Measurements from ENCODE around the gene STK32A.
"Not testable (repeated sequence)": the region's sequence is repeated elsewhere in the genome, so short reads cannot be mapped to it uniquely, and the experiment has no call there.

Gene STK32A

DNA sequence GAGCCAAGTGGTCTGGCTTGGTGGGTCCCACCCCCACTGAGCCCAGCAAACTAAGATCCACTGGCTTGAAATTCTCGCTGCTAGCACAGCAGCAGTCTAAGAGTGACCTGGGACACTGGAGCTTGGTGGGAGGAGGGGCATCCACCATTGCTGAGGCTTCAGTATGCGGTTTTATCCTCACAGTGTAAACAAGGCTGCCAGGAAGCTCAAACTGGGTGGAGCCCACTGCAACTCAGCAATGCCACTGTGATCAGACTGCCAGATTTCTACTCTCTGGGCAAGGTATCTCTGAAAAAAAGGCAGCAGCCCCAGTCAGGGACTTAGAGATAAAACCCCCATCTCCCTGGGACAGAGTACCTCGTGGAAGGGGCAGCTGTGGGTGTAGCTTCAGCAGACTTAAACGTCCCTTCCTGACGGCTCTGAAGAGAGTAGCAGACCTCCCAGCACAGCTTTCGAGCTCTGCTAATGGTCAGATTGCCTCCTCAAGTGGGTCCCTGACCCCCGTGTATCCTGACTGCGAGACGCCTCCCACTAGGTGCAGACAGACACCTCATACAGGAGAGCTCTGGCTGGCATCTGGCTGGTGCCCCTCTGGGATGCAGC lies 18.2 kb upstream of the STK32A start:
- H3K4me3 ChIP-seq (ENCODE audit: low read length in 2 of 2): no peak overlapping the region

GRCh38 chr5:147223343-147223742 lies 11.5 kb upstream of the STK32A start:
- no peaks in the 10 kb centered on the region for H3K27me3 ChIP-seq (ENCODE audit: control insufficient read depth in 2 of 2, insufficient read depth in 2 of 2, low read length in 2 of 2)

More for the DNA sequence above, 18.2 kb upstream of the STK32A start:
- Histone ChIP-seq H3K36me3 (ENCODE audit: control insufficient read depth in 2 of 2, insufficient read depth in 2 of 2, low read length in 2 of 2) (no peaks in the 10 kb centered on the region), H3K27me3 (ENCODE audit: control insufficient read depth in 2 of 2, insufficient read depth in 2 of 2, low read length in 2 of 2) (no peaks in the 10 kb centered on the region), H3K9ac (ENCODE audit: low read depth in 1 of 2, low read length in 2 of 2) (no peak overlapping the region), H3K4me1 (ENCODE audit: control insufficient read depth in 2 of 2, insufficient read depth in 2 of 2, low read length in 2 of 2) (no peaks in the 10 kb centered on the region), H3K27ac (ENCODE audit: low read depth in 2 of 2, low read length in 2 of 2) (no peak overlapping the region), H3K9me3 (ENCODE audit: control insufficient read depth in 2 of 2, low read length in 2 of 2) (no peaks in the 10 kb centered on the region)

GRCh38 chr5:147223948-147224791 lies 10.7 kb upstream of the STK32A start:
- Histone ChIP-seq H3K36me3 (ENCODE audit: control insufficient read depth in 2 of 2, insufficient read depth in 2 of 2, low read length in 2 of 2) (no peaks in the 10 kb centered on the region), H3K4me1 (ENCODE audit: control insufficient read depth in 2 of 2, insufficient read depth in 2 of 2, low read length in 2 of 2) (no peaks in the 10 kb centered on the region), H3K9ac (ENCODE audit: low read depth in 1 of 2, low read length in 2 of 2) (no peak overlapping the region), H3K27me3 (ENCODE audit: control insufficient read depth in 2 of 2, insufficient read depth in 2 of 2, low read length in 2 of 2) (no peaks in the 10 kb centered on the region), H3K4me3 (ENCODE audit: low read length in 2 of 2) (no peak overlapping the region), H3K9me3 (ENCODE audit: control insufficient read depth in 2 of 2, low read length in 2 of 2) (no peaks in the 10 kb centered on the region), H3K27ac (ENCODE audit: low read depth in 2 of 2, low read length in 2 of 2) (no peak overlapping the region)

More at GRCh38 chr5:147223343-147223742, 11.5 kb upstream of the STK32A start:
- Histone ChIP-seq H3K9ac (ENCODE audit: low read depth in 1 of 2, low read length in 2 of 2) (no peak overlapping the region), H3K4me3 (ENCODE audit: low read length in 2 of 2) (no peak overlapping the region), H3K27ac (ENCODE audit: low read depth in 2 of 2, low read length in 2 of 2) (no peak overlapping the region), H3K36me3 (ENCODE audit: control insufficient read depth in 2 of 2, insufficient read depth in 2 of 2, low read length in 2 of 2) (no peaks in the 10 kb centered on the region), H3K9me3 (ENCODE audit: control insufficient read depth in 2 of 2, low read length in 2 of 2) (no peaks in the 10 kb centered on the region), H3K4me1 (ENCODE audit: control insufficient read depth in 2 of 2, insufficient read depth in 2 of 2, low read length in 2 of 2) (no peaks in the 10 kb centered on the region)

DNA sequence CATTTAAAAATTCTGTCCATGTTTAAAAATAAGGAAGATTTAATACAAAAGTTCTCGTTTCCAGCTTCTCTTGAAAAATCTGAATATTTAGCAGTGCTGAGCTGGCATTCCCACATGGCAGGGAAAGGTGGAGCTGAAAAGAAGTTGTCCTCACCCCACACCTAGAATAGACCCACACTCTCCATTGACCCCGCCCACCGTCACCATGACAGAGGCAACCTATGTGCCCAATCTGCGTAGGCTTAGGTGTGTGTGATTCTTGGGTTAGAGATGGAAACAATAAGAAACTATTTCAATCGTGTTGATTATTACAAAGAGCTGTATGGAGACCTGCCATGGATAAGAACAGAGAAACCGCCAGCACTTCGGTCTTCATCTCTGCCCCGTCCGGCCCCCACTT lies 8.9 kb upstream of the STK32A start:
- H3K9me3 ChIP-seq (ENCODE audit: control insufficient read depth in 2 of 2, low read length in 2 of 2): no peaks in the 10 kb centered on the region
- H3K9ac ChIP-seq (ENCODE audit: low read depth in 1 of 2, low read length in 2 of 2): no peak overlapping the region
- H3K27me3 ChIP-seq (ENCODE audit: control insufficient read depth in 2 of 2, insufficient read depth in 2 of 2, low read length in 2 of 2): no peaks in the 10 kb centered on the region
- no peaks in the 10 kb centered on the region for H3K36me3 ChIP-seq (ENCODE audit: control insufficient read depth in 2 of 2, insufficient read depth in 2 of 2, low read length in 2 of 2)
- H3K27ac ChIP-seq (ENCODE audit: low read depth in 2 of 2, low read length in 2 of 2): no peak overlapping the region
- no peaks in the 10 kb centered on the region for H3K4me1 ChIP-seq (ENCODE audit: control insufficient read depth in 2 of 2, insufficient read depth in 2 of 2, low read length in 2 of 2)
- no peak overlapping the region for H3K4me3 ChIP-seq (ENCODE audit: low read length in 2 of 2)

DNA sequence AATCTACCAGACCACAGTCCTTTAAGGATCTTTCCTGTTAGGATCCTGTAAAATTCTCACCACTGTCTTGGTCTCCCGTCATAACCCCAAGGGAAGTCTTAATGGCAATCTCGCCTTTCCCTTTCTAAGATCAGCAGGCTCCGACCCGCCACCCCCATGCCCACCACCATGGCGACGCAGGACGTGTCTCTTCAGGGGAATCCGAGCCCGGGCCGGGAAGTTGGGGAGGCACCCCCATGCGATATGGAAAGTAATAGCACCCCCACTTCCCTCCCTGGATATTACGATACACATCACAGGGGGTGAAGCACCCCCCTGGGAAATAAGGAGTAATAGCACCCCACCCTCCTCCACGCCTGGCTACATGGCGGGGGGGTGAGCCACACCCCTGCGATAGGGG lies 8.3 kb upstream of the STK32A start:
- H3K27me3 ChIP-seq (ENCODE audit: control insufficient read depth in 2 of 2, insufficient read depth in 2 of 2, low read length in 2 of 2): no peaks in the 10 kb centered on the region
- no peaks in the 10 kb centered on the region for H3K9me3 ChIP-seq (ENCODE audit: control insufficient read depth in 2 of 2, low read length in 2 of 2)
- H3K4me3 ChIP-seq (ENCODE audit: low read length in 2 of 2): no peak overlapping the region

GRCh38 chr5:147234239-147234824 lies 494 bp upstream of the STK32A start:
- Histone ChIP-seq H3K27ac (ENCODE audit: low read depth in 2 of 2, low read length in 2 of 2) (no peak overlapping the region), H3K9me3 (ENCODE audit: control insufficient read depth in 2 of 2, low read length in 2 of 2) (no peaks in the 10 kb centered on the region), H3K9ac (ENCODE audit: low read depth in 1 of 2, low read length in 2 of 2) (no peak overlapping the region), H3K4me1 (ENCODE audit: control insufficient read depth in 2 of 2, insufficient read depth in 2 of 2, low read length in 2 of 2) (no peaks in the 10 kb centered on the region), H3K36me3 (ENCODE audit: control insufficient read depth in 2 of 2, insufficient read depth in 2 of 2, low read length in 2 of 2) (no peaks in the 10 kb centered on the region), H3K27me3 (ENCODE audit: control insufficient read depth in 2 of 2, insufficient read depth in 2 of 2, low read length in 2 of 2) (peaks cover 0 to 3% of the 10 kb centered on the region in 2 donors), H3K4me3 (ENCODE audit: low read length in 2 of 2) (peak overlapping the region; percentile 47 to 64)

More for the DNA sequence above, 8.3 kb upstream of the STK32A start:
- H3K9ac ChIP-seq (ENCODE audit: low read depth in 1 of 2, low read length in 2 of 2): no peak overlapping the region
- no peaks in the 10 kb centered on the region for H3K36me3 ChIP-seq (ENCODE audit: control insufficient read depth in 2 of 2, insufficient read depth in 2 of 2, low read length in 2 of 2)
- no peak overlapping the region for H3K27ac ChIP-seq (ENCODE audit: low read depth in 2 of 2, low read length in 2 of 2)
- no peaks in the 10 kb centered on the region for H3K4me1 ChIP-seq (ENCODE audit: control insufficient read depth in 2 of 2, insufficient read depth in 2 of 2, low read length in 2 of 2)

DNA sequence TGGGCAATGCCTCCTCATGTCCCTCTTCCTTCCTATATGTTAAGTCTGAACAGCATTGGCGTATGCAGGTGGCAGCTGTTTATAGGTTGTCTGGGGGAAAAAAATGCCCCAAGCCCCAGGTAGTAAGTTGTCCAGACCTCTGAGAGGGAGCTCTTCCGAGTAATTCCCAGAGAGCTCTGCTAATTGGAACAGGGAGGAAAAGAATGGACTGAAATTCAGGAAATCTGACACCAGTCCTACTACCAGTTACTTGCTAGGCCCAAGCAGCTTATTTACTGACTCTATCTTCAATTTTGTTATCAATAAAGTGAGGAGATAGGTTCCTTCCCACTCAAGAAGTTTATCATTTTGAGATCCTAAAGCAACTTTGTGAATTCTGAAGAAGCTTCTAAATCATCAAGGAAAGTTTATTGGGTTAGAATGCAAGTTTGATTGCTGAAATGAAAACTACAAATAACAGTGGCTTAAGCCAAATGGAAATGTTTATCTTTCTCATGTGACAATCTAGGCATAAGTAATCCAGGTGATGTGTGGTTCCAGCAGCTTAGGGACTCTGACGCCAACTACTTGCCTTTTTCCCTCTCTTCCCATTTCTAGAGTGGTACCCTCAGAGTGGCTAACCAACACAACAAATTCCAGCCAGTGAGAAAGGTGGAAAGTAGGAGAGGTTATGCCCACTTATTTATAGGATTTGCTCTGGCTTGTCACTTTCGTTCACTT lies 5.6 kb downstream of the STK32A start:
- Histone ChIP-seq H3K27me3 (ENCODE audit: control insufficient read depth in 2 of 2, insufficient read depth in 2 of 2, low read length in 2 of 2) (peaks cover 0 to 3% of the 10 kb centered on the region in 2 donors), H3K9me3 (ENCODE audit: control insufficient read depth in 2 of 2, low read length in 2 of 2) (no peaks in the 10 kb centered on the region), H3K4me3 (ENCODE audit: low read length in 2 of 2) (no peak overlapping the region), H3K27ac (ENCODE audit: low read depth in 2 of 2, low read length in 2 of 2) (no peak overlapping the region), H3K9ac (ENCODE audit: low read depth in 1 of 2, low read length in 2 of 2) (no peak overlapping the region), H3K4me1 (ENCODE audit: control insufficient read depth in 2 of 2, insufficient read depth in 2 of 2, low read length in 2 of 2) (no peaks in the 10 kb centered on the region), H3K36me3 (ENCODE audit: control insufficient read depth in 2 of 2, insufficient read depth in 2 of 2, low read length in 2 of 2) (no peaks in the 10 kb centered on the region)

DNA sequence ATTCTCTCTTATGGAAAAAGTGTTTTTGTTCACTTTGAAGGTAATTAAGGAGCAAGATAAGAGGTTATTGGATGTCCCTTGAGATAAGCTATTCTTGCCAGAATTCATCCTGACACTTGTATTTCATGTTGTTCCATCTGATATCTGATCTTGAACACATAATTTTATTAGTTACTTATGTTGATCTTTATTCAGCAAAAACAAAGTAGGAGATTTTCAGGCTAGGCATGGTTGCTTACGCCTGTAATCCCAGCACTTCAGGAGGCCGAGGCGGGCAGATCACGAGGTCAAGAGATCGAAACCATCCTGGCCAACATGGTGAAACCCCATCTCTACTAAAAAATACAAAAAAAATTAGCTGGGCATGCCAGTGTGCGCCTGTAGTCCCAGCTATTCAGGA lies 8.4 kb downstream of the STK32A start:
- H3K9me3 ChIP-seq (ENCODE audit: control insufficient read depth in 2 of 2, low read length in 2 of 2); H3K9ac ChIP-seq (ENCODE audit: low read depth in 1 of 2, low read length in 2 of 2); H3K27ac ChIP-seq (ENCODE audit: low read depth in 2 of 2, low read length in 2 of 2); H3K27me3 ChIP-seq (ENCODE audit: control insufficient read depth in 2 of 2, insufficient read depth in 2 of 2, low read length in 2 of 2); H3K36me3 ChIP-seq (ENCODE audit: control insufficient read depth in 2 of 2, insufficient read depth in 2 of 2, low read length in 2 of 2); H3K4me3 ChIP-seq (ENCODE audit: low read length in 2 of 2); H3K4me1 ChIP-seq (ENCODE audit: control insufficient read depth in 2 of 2, insufficient read depth in 2 of 2, low read length in 2 of 2): not testable (repeated sequence)

- Histone ChIP-seq H3K27ac (ENCODE audit: low read depth in 2 of 2, low read length in 2 of 2) (no peak overlapping the region), H3K9me3 (ENCODE audit: control insufficient read depth in 2 of 2, low read length in 2 of 2) (no peaks in the 10 kb centered on the region), H3K4me1 (ENCODE audit: control insufficient read depth in 2 of 2, insufficient read depth in 2 of 2, low read length in 2 of 2) (no peaks in the 10 kb centered on the region), H3K4me3 (ENCODE audit: low read length in 2 of 2) (no peak overlapping the region), H3K27me3 (ENCODE audit: control insufficient read depth in 2 of 2, insufficient read depth in 2 of 2, low read length in 2 of 2) (no peaks in the 10 kb centered on the region), H3K9ac (ENCODE audit: low read depth in 1 of 2, low read length in 2 of 2) (no peak overlapping the region), H3K36me3 (ENCODE audit: control insufficient read depth in 2 of 2, insufficient read depth in 2 of 2, low read length in 2 of 2) (no peaks in the 10 kb centered on the region)
Measured at GRCh38 chr5:147245381-147246165, 10.7 kb downstream of the STK32A start.

Measured in mucosa of rectum (tissue), 2 donors.